Stimulated activated CD4-positive, alpha-beta T cell treated with anti-CD3 and anti-CD28 coated beads, Interleukin-1b, Interleukin-23, amount 100 ng/mL, for 24 hours (primary cell): ENCODE measurements around the gene AKAP6.
"Not testable (repeated sequence)": the region's sequence is repeated elsewhere in the genome, so short reads cannot be mapped to it uniquely, and the experiment has no call there.

ENCODE experiments used
- DNase-seq, 4 experiments: peaks; one replicate each; pipeline ENCODE4 v3.0.0-alpha.2; 2020; ENCODE audit warnings: low read depth in 4 of 4, low spot score in 1 of 4

Gene AKAP6

DNA sequence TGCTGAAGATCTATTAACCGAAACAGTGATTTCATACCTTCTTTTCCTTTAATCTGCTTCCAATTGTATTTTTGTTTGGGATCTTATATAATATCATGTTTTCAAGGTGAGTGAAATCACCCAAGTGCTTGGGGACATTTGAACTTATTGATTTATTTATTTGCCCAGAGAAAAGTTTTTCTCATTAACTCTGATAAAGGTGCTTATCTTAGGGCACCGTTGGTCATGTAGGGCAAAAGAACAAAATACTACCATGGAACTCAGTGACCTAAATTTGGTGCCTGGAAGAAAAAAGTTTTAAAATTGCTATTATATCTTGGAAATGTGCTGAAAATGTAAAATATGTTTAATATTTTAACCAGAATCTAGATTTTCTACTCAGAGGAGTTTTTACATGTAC, 402.2 kb downstream of the AKAP6 start:
- DNase-seq = no peak

- no peak for DNase-seq
These were observed 403.9 kb downstream of the AKAP6 start for GRCh38 chr14:32733015-32733414.

- DNase-seq = no peak
These were observed 405.2 kb downstream of the AKAP6 start for GRCh38 chr14:32734261-32734660.

GRCh38 chr14:32737621-32738020, 408.5 kb downstream of the AKAP6 start:
- DNase-seq = no peak

- no peak for DNase-seq
These were observed 409.2 kb downstream of the AKAP6 start for GRCh38 chr14:32738206-32738871.

DNA sequence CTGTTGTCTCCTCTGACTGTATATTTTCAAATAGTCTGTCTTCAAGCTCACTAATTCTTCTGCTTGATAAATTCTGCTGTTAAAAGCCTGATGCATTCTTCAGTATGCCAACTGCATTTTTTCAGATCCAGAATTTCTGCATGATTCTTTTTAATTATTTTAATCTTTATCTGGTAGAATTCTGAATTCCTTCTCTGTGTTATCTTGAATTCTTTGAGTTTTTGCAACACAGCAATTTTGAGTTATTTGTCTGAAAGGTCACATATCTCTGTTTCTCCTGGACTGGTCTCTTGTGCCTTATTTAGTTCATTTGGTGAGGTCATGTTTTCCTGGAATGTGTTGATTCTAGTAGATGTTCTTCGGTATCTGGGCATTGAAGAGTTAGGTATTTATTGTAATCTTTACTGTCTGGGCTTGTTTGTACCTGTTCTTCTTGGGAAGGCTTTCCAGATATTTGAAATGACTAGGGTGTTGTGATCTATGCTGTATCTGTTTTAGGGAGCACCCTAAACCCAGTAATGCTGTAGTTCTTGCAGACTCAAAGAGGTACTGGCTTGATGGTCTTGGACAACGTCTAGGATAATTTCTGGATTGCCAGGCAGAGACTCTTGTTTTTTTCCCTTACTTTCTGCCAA, 415.8 kb downstream of the AKAP6 start:
- DNase-seq = no peak

DNA sequence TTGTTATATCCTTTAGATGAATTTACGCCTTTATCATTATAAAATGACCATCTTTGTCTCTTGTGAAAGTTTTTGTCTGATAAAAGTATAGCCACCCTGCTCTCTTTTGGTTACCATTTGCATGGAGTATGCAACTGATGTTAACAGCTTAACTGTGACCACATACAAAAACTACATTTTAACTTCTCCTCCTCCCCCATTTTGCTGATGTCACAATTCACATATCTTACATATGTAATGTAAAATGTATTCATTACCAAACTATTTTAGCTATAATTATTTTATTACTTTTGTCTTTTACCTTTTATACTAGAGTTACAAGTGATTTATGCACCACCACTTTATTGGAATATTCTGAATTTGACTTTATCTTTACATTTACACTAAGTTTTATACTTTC, 425.1 kb downstream of the AKAP6 start:
- DNase-seq = no peak

GRCh38 chr14:32756173-32756572, 427.1 kb downstream of the AKAP6 start:
- DNase-seq = no peak

DNA sequence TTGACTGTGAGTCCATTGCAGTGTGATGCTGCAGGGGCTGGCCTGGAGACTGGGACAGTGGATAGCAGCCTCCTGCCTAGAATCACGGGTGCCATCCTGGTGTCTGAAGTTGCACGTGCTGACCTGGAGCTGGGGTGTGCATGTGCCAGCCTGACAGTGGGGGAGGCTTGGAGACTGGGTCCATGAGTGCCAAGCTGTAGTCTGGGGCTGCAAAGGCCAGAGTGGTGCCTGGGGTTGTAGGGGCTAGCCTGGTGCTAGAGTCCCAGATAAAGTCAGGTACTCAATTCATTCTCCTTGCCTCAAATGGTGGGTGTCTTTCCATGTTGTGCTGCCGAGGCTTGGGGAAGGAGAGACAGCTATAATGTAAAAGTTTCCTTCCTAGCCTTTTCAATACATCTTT, 427.7 kb downstream of the AKAP6 start:
- DNase-seq = no peak

GRCh38 chr14:32757568-32757967, 428.5 kb downstream of the AKAP6 start:
- no peak for DNase-seq

DNA sequence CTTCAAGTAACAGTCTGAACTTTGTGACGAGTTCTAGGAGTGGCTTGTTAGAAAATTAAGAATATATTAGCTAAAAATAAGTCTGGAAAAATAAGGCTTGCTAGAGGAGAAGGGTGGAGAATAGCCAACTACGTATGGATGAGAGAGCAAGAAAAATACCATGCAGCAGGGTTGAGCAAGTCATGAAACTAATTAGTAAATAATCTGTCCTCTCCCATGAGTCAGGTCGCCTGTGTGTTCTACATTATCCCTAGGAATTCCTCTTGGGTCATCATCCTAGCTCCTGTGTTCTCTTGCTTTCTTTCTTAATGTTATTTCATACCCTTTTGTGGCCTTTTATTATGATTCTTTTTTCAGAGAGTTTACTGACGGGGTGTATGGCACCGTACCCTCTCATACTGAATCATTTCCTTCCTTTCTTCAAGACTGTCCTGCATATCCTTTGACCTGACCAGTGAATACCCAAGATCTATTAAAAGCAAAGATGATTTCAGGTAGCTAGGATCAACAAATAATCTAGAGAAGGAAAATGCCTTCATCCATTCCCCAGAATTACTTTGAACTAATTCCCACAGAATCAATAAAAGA, 432.4 kb downstream of the AKAP6 start:
- DNase-seq = no peak

GRCh38 chr14:32762886-32763285, 433.8 kb downstream of the AKAP6 start:
- DNase-seq = no peak

DNA sequence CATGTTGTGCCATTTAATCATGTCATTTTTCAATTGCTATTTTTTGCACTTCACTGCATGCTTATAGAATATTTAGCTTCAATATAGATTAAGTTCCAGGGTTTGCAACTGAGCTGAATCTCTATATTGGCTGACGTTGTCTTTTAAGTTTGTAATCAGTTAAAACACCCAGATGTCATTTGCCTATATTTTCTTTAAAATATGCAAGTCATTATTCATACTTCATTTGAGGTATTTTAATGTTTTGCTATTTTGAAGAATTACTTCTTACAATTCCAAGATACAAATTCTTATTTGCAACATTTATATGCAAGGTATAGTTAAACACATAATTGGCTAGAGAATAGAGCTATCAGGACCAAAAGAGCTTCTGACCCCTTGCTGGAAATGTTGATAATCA, 434.6 kb downstream of the AKAP6 start:
- DNase-seq = no peak

DNA sequence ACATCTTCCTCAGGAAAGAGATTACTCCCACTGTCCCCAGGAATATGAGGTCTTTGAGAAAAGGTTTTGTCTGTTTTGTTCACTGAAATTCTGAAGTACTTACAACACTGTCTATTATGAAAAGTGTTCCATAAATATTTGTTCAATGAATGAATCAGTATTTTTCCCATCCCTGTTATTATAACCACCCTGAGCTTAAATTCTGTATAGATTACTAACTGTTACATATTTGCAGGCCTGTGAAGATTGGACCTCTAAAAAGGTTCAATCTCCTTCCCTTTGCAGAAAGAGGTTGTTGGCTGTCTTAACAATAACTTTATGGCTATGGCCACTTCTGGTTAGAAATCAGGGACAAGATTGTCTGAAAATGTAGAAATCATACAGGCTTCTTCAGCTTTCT, 435.0 kb downstream of the AKAP6 start:
- DNase-seq = no peak

DNA sequence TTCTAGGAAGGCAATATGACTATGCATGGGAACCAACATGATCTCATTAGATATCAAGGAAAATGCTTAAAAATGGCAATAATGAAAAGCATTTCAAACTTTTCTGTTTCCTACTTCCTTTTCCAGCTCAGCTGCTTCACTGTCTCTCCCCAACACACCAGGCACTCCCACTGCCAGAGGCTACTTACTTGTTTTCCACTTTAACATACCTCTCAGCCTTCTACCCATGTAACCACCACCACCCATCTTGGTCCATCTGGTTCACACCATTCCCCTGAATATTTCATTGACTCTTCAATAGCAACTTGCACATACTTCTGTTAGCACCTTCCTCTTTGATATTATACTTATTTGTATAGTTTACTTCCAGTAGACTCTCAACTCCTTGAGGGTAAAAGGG, 441.3 kb downstream of the AKAP6 start:
- no peak for DNase-seq

GRCh38 chr14:32774214-32774613, 445.1 kb downstream of the AKAP6 start:
- no peak for DNase-seq

- DNase-seq = no peak
These were observed 450.7 kb downstream of the AKAP6 start for GRCh38 chr14:32779840-32780239.

GRCh38 chr14:32784405-32784804, 455.3 kb downstream of the AKAP6 start:
- no peak for DNase-seq

DNA sequence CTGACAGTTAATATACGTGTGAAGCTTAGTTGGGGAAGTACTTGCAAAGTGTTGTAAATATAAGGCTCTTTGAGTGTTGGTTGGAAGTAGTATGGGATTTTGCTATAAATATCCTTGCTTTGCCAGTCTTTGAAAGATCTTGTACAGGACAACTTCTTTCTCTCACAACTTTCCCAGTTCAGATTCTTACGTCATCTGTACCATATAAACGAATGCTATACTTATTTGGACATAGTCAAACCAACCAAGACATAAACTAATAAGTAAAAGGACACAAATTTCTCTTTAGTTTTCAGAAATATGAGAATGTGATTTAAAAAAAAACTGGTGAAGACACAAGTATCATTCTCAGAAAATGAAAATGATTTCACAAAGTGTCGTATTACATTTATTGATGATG, 456.5 kb downstream of the AKAP6 start:
- DNase-seq = no peak

DNA sequence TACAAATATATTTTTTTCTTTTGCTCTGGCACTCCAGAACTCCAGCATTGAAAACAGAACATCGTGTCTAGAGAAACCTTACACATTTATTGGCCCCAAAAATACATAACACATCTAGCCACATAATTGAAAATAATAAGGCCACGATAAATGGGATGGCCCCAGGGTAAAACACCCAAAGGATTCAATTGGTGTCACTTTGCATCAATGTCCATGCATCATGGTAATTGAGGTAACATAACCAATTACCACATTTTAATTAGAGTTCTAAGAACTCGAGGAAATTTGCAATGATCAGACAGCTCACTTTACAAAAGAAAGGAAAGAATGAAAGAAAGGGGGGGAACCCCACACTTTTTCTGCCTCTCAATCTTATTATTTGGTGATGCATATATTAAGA, 457.8 kb downstream of the AKAP6 start:
- DNase-seq = no peak

GRCh38 chr14:32793033-32793432, 463.9 kb downstream of the AKAP6 start:
- DNase-seq = not testable (repeated sequence)

GRCh38 chr14:32800320-32800719, 471.2 kb downstream of the AKAP6 start:
- DNase-seq = no peak

GRCh38 chr14:32802295-32802694, 473.2 kb downstream of the AKAP6 start:
- no peak for DNase-seq
